Esophagus squamous epithelium (tissue), 4 donors: Measurements from ENCODE around the gene DNMT3A.

Experiments
- CTCF ChIP-seq, 6 experiments: fragments of 450-650 bp in 4 of 6; fragments of 200-600 bp in 2 of 6; sonication (generic) in 2 of 6; IDR thresholded peaks; one replicate each; pipeline ENCODE4 v1.5.1; 2016 to 2019; ENCODE audit warnings: antibody characterized with exemption in 6 of 6, mild to moderate bottlenecking in 4 of 6, moderate library complexity in 4 of 6
- POLR2A ChIP-seq, 4 donors: fragments of 450-650 bp; IDR thresholded peaks; one replicate each; pipeline ENCODE4 v1.6.1; 2017; ENCODE audit warnings: antibody characterized with exemption in 4 of 4, mild to moderate bottlenecking in 4 of 4, moderate library complexity in 3 of 4

- TF ChIP-seq CTCF (IDR thresholded peaks at IDR 0.05) (no peak), POLR2A (IDR thresholded peaks at IDR 0.05) (no peak)
Observed at GRCh38 chr2:25333981-25334380, 7.7 kb downstream of the DNMT3A start.
